Activated CD4-positive, alpha-beta T cell treated with anti-CD3 and anti-CD28 coated beads, Interleukin-2, amount 10 ng/mL, durations not matched to agents 7 days and 5 days (primary cell): ENCODE data around the gene BCL11A. TPM values are rescaled to one million over a fixed set of nuclear protein-coding genes. Genes with fewer than 3 reads are reported as not detected.
"Not testable (repeated sequence)": the region's sequence is repeated elsewhere in the genome, so short reads cannot be mapped to it uniquely, and the experiment has no call there.

Experiments used
- CTCF ChIA-PET: fragments of 350-600 bp; sonication (Branson Sonifier 250); formaldehyde crosslinking; loops from one replicate; lab custom pipeline; 2021; ENCODE audit warnings: antibody characterized with exemption; lab: Charles Lee
- POLR2A ChIA-PET: fragments of 350-600 bp; sonication (Branson Sonifier 250); formaldehyde crosslinking; loops from one replicate; lab custom pipeline; 2021; ENCODE audit warnings: antibody characterized with exemption; lab: Charles Lee
- DNase-seq: peaks from one replicate; pipeline ENCODE4 v3.0.0-alpha.2; 2020
- H3K27ac Mint-ChIP-seq: one replicate; pipeline ENCODE4 v1.8.0; 2021; ENCODE audit warnings: mild to moderate bottlenecking, moderate library complexity, mixed read lengths
- H3K27me3 Mint-ChIP-seq: one replicate; pipeline ENCODE4 v1.8.0; 2021; ENCODE audit warnings: mixed read lengths
- H3K36me3 Mint-ChIP-seq: one replicate; pipeline ENCODE4 v1.8.0; 2021; ENCODE audit warnings: low read depth, mixed read lengths
- H3K4me1 Mint-ChIP-seq: one replicate; pipeline ENCODE4 v1.8.0; 2021; ENCODE audit warnings: mixed read lengths
- H3K4me3 Mint-ChIP-seq: one replicate; pipeline ENCODE4 v1.8.0; 2021; ENCODE audit warnings: mild to moderate bottlenecking, moderate library complexity, mixed read lengths
- H3K9me3 Mint-ChIP-seq: one replicate; pipeline ENCODE4 v1.8.0; 2021; ENCODE audit warnings: mixed read lengths
- total RNA-seq, 2 experiments: library from RNA; stranded (reverse); gene quantifications; one replicate each; pipeline ENCODE4 v1.2.3, GENCODE V29; 2021

Gene BCL11A
- total RNA-seq, 2 experiments from 2014 or later, result 0.04 to 0.30 TPM

DNA sequence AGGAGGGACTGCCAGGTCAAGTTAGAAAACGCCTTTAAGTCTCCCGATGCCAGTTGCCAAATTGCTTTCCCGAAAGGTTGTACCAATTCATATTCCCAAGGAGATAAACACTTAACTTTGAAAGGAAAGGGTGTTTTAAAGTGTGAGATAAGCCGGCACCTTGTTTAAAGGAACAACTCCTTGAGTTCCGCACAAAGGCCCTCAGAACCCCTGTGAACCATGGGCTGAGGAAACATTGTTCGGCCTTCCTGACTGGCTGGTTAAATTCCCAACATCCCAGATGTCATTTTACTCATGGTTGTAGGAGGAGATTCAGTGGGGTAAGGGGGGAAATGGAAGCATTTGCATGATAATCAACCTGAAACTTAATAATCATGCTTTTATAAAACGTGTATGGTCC lies 126.6 kb downstream of the BCL11A start:
- Mint-ChIP-seq H3K36me3 (no peaks in the 10 kb centered on the region), H3K4me3 (no peak overlapping the region), H3K27me3 (no peaks in the 10 kb centered on the region), H3K4me1 (no peaks in the 10 kb centered on the region), H3K27ac (no peak overlapping the region), H3K9me3 (no peaks in the 10 kb centered on the region)
- CTCF ChIA-PET, result no interaction called here
- POLR2A ChIA-PET, result no interaction called here
- DNase-seq, result no peak

DNA sequence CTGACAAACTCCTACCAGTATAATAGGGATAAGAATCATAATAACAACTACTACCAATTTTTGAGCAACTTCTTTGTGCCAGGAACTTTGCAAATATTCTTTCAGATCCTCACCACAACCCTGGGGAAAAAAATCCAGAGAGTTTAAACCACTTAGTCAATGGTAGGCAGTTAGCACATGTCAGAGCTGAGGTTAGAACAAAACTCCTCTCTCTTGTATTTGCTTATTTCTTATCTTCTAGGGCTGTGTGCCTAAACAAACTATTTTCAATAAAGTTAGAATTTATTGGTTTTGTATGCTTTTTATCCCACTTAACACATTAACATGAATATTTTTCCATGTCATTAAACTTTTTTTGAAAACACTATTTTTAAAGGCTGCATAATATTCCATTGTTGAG lies 127.1 kb downstream of the BCL11A start:
- no peaks in the 10 kb centered on the region for H3K27me3 Mint-ChIP-seq
- H3K36me3 Mint-ChIP-seq, result no peaks in the 10 kb centered on the region
- H3K9me3 Mint-ChIP-seq, result no peaks in the 10 kb centered on the region
- no peak for DNase-seq
- CTCF ChIA-PET, result no interaction called here
- POLR2A ChIA-PET, result no interaction called here
- H3K4me3 Mint-ChIP-seq, result no peak overlapping the region
- H3K4me1 Mint-ChIP-seq, result no peaks in the 10 kb centered on the region
- no peak overlapping the region for H3K27ac Mint-ChIP-seq

DNA sequence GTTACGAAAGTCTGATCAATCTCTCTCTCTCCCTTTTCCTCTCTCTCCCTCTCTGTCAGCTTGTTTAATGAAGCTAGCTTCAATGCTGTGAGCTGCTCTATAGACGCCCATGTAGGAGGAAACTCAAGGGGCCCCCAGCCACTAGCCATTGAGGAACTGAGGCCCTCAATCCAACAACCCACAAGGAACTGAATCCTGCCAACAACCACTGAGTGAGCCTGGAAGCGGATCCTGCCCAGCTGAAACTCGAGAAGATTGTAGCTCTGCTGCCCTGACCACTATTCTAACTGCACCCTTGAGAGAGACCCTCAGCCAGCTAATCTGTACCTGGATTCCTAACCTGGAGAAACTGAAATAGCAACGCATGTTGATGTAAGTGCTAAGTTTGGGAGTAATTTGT lies 129.2 kb downstream of the BCL11A start:
- no peak for DNase-seq
- CTCF ChIA-PET, result no interaction called here
- Mint-ChIP-seq H3K9me3 (no peaks in the 10 kb centered on the region), H3K27me3 (no peaks in the 10 kb centered on the region), H3K4me3 (no peak overlapping the region), H3K36me3 (no peaks in the 10 kb centered on the region), H3K27ac (no peak overlapping the region), H3K4me1 (no peaks in the 10 kb centered on the region)
- POLR2A ChIA-PET, result no interaction called here

DNA sequence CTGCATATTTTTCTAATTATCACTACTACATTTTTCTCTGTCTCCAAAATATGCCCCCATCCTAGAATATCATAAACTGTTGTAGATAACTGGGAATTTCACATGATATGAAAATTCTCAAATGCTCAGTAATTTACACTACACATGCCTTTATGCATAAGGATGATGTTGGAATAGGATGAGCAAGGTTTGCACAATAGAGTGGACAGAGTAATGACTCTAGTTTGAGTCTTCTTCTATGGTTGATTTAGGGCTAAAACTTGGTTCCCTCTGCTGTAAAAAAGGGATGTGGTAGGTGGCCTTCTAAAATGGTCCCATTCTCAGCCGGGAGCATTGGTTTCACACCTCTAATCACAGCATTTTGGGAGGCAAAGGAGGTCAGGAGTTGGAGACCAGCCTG lies 129.9 kb downstream of the BCL11A start:
- H3K27ac Mint-ChIP-seq, result no peak overlapping the region
- CTCF ChIA-PET, result no interaction called here
- no peaks in the 10 kb centered on the region for H3K4me1 Mint-ChIP-seq
- H3K27me3 Mint-ChIP-seq, result no peaks in the 10 kb centered on the region
- no peak overlapping the region for H3K4me3 Mint-ChIP-seq
- no peak for DNase-seq
- H3K36me3 Mint-ChIP-seq, result no peaks in the 10 kb centered on the region
- POLR2A ChIA-PET, result no interaction called here
- no peaks in the 10 kb centered on the region for H3K9me3 Mint-ChIP-seq

DNA sequence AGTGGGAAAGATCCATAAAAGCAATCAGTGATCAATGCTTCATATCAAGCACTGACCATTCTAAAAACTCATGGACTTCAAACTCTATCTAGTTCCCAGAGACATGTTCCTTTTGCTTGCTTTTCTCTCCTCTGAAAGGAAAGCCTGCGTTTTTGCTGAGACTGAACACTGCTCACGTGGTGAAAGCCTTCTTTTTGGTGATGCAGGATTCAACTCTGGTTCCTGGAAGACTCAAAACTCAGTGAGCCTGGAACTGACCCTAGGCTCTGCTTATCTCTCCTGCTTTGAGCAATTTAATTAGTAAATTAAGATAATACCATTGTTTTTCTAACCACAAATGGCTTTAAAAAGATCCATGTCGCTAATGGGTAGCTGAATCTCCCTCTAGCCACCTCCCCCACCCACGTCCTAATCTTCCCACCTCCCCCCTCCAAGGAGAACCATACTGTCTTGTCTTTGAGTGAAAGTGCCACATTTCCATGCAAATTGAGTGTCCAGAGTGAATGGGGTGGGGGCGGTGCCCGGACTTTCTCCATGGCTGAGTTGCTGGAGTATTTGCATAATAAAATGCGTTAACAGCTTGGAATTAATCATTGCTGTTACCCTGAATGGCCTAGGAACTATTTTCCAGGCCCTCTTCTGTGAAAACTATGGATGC lies 130.5 kb downstream of the BCL11A start:
- H3K4me1 Mint-ChIP-seq, result no peaks in the 10 kb centered on the region
- no peaks in the 10 kb centered on the region for H3K27me3 Mint-ChIP-seq
- H3K36me3 Mint-ChIP-seq, result no peaks in the 10 kb centered on the region
- ChIA-PET CTCF (no interaction called here), POLR2A (no interaction called here)
- H3K9me3 Mint-ChIP-seq, result no peaks in the 10 kb centered on the region
- no peak for DNase-seq
- H3K27ac Mint-ChIP-seq, result no peak overlapping the region
- no peak overlapping the region for H3K4me3 Mint-ChIP-seq

DNA sequence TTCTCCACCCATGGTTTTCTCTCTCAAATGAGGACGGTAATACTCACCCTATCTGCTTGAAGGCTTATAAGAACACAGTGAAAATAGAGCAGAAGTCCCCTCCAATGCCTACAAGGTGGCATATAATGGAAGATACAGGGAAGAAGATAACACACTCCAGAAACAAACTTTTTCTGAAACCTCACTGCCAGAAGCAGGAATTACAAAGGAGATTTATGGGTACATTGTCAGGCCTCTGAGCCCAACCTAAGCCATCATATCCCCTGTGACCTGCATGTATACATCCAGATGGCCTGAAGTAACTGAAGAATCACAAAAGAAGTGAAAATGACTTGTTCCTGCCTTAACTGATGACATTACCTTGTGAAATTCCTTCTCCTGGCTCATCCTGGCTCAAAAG lies 136.2 kb downstream of the BCL11A start:
- H3K4me1 Mint-ChIP-seq, H3K9me3 Mint-ChIP-seq, H3K27ac Mint-ChIP-seq, CTCF ChIA-PET, POLR2A ChIA-PET, DNase-seq, H3K27me3 Mint-ChIP-seq, H3K36me3 Mint-ChIP-seq, H3K4me3 Mint-ChIP-seq: not testable (repeated sequence)

DNA sequence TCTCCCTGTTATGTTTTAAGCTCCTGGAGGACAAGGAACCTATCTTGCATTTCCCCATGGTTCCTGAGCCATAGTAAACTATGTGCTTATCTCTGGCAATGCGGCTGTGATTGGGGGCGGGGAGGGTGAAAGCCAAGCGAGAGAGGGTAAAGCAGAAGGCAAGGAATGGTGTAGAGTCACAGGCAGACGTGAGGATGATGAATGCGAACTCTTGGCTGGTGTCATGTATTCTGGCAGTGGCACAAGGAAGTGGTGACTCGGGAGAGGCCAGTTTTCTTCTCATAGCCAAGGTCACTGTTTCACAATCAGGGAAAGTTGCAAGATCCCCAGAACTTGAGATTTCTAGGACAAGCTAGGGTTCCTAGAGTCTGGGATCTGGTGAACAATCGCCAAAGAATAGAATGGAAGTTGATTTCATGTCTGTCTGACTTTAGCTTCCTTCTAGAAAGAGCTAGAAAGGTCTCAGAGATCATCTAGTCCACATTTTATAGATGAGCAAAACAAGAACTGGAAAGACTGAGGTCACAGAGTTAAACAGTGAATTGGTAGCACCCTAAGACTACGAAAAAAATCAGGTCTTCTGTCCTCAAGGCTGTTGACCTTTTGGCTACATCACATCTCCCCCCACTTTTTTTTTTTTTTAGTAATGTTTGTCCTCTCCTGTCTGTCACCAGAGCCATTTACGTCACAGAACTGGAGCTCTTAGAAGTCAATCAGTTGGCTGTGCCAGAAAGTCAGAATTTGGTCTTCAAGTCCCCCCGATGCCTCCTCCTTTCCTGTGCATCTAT lies 137.0 kb downstream of the BCL11A start:
- ChIA-PET POLR2A (no interaction called here), CTCF (no interaction called here)
- Mint-ChIP-seq H3K4me1 (peaks cover 6% of the 10 kb centered on the region), H3K4me3 (no peak overlapping the region), H3K9me3 (no peaks in the 10 kb centered on the region), H3K36me3 (no peaks in the 10 kb centered on the region), H3K27ac (no peak overlapping the region), H3K27me3 (peaks cover 10% of the 10 kb centered on the region)
- DNase-seq, result no peak

DNA sequence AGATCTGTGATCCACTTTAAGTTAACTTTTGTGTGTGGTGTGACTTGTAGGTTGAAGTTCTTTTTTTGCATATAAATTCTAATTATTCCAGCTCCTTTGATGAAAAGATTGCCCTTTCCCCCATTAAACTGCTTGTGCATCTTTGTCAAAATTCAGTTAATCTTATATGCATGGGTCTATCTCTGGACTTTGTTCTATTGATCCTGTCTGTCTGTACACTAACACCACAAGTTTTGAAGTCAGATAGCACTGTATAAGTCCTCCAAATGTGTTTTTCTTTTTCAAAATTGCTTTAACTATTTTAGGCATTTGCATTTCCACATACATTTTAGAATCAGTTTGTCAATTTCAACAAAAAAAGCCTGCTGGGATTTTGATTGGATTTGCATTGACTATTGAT lies 137.6 kb downstream of the BCL11A start:
- no peaks in the 10 kb centered on the region for H3K36me3 Mint-ChIP-seq
- H3K27ac Mint-ChIP-seq, result no peak overlapping the region
- POLR2A ChIA-PET, result no interaction called here
- no peak for DNase-seq
- H3K4me3 Mint-ChIP-seq, result no peak overlapping the region
- CTCF ChIA-PET, result no interaction called here
- H3K9me3 Mint-ChIP-seq, result no peaks in the 10 kb centered on the region
- H3K4me1 Mint-ChIP-seq, result peaks cover 9% of the 10 kb centered on the region
- H3K27me3 Mint-ChIP-seq, result peaks cover 10% of the 10 kb centered on the region

DNA sequence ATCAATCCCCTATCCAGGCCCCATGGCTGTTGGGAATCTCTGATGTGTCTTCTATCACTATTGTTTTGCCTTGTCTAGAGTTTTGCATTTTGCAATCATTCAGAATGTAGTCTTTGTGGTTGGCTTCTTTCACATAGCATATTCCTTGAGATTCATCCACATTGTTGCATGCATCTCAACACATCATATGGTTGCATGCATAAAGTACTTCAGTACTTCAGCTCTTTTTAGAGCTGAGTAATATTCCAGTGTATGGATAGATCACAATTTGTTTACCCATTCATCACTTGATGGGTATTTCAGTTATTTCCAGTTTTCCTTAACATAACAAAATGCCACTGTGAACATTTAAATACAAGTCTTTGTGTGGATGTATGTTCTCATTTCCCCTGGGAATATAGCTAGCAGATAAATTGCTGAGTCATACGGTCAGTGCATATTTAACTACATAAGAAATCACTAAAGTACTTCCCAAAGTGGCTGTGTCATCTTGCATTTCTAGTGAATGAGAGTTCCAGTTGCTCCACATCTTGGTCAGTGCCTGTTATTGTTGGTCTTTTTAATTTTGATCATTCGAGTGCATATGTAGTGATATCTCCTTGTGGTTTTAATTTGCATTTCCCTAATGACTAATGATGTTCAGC lies 138.8 kb downstream of the BCL11A start:
- POLR2A ChIA-PET, result no interaction called here
- H3K4me3 Mint-ChIP-seq, result no peak overlapping the region
- CTCF ChIA-PET, result no interaction called here
- DNase-seq, result no peak
- H3K27ac Mint-ChIP-seq, result no peak overlapping the region
- no peaks in the 10 kb centered on the region for H3K36me3 Mint-ChIP-seq
- peaks cover 9% of the 10 kb centered on the region for H3K4me1 Mint-ChIP-seq
- no peaks in the 10 kb centered on the region for H3K9me3 Mint-ChIP-seq
- H3K27me3 Mint-ChIP-seq, result peaks cover 10% of the 10 kb centered on the region

DNA sequence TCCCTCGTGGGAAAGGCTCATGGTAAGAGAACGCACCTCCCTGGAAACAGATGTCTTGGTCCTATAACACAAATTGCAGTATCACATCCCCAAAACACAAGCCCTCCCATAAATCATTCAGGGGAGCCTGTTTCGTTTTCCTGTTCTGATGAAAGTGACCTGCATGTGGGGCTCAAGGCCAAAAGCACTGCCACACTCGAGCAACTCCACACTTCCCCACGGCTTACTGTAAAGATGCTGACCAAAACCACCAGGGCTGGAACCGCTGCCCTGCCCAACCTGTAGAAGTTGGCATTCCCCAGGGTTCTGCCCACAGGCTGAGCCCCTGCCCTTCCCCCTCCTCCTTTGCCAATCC lies 139.7 kb downstream of the BCL11A start:
- ChIA-PET CTCF (no interaction called here), POLR2A (no interaction called here)
- H3K27me3 Mint-ChIP-seq, result peaks cover 13% of the 10 kb centered on the region
- no peak for DNase-seq
- H3K36me3 Mint-ChIP-seq, result no peaks in the 10 kb centered on the region
- H3K4me3 Mint-ChIP-seq, result no peak overlapping the region
- H3K27ac Mint-ChIP-seq, result no peak overlapping the region
- peaks cover 9% of the 10 kb centered on the region for H3K4me1 Mint-ChIP-seq
- H3K9me3 Mint-ChIP-seq, result no peaks in the 10 kb centered on the region

DNA sequence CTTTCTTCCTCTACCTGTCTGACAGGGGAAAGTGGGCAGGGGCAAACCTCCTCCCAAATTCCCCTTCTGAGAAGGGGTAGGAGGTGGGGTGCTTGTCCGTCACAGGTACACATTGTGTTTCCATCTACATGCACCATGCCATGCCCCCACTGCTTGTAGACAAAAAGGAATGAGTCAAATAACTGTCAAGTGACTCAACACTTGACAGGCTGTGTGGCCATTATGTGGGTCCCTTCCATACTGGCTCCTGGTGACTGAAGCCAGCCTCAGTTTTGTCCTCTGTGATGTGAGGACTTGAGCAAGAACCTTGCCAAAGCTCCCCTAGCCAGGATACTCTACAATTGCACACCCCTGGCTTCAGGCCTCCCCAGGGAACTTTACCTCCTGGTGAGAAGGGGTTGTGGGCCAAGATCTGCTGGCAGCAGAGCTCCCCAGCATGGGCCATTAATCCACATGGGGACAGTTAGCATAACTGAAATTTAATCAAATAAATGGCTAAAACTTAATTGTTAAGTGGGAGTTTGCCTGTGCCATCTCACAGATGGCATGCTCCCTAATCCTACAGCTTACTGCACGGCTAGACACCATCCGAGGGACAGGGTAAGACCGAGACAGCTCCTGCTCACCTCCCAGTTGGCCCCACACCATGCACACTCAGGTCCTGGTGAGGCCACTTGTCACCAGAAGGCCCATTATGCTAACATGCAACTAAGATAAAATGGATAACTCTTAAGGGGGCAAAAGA lies 140.2 kb downstream of the BCL11A start:
- no peak for DNase-seq
- Mint-ChIP-seq H3K27me3 (peaks cover 16% of the 10 kb centered on the region), H3K36me3 (no peaks in the 10 kb centered on the region), H3K4me1 (peaks cover 9% of the 10 kb centered on the region), H3K27ac (no peak overlapping the region), H3K9me3 (no peaks in the 10 kb centered on the region), H3K4me3 (no peak overlapping the region)
- ChIA-PET POLR2A (no interaction called here), CTCF (no interaction called here)

DNA sequence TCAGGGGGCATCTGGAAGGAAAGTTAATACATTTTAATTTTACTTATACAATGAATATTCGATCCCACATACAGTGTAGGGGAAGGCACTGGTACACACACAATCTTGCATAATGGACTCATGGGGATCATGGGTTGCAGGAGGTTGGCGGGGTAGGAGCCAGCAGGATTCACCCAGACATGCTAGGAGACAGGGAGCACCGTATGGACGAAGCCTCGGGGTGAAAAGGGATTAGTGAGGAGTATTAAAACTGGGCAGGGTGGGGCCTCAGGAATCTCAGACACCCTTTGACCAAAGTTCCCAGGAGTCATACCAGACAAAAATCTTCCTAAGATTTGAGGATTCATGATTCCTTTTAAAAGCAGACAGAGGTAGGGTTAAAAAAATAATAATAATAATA lies 140.8 kb downstream of the BCL11A start:
- Mint-ChIP-seq H3K27me3 (peaks cover 16% of the 10 kb centered on the region), H3K4me3 (no peak overlapping the region), H3K36me3 (no peaks in the 10 kb centered on the region), H3K9me3 (no peaks in the 10 kb centered on the region), H3K27ac (no peak overlapping the region), H3K4me1 (peaks cover 9% of the 10 kb centered on the region)
- ChIA-PET CTCF (no interaction called here), POLR2A (no interaction called here)
- no peak for DNase-seq

DNA sequence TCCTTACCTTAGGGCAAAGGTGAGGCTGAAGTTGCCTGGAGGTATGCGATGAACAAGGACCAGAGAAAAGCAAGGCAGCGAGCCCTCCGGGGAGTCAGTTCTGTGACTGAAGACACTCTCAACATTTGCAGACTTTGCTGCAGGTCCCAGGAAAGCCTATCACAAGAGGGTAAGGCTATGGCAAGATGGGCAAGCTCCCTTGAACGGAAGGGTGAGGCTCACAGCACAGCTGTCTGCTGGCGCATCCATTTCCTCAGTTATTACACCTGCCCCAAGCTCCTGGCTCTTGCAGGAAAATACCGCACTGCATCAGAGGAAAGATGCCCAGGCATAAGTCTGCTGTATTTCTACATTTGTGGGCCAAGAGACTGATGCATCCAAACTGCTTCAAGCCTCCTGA lies 141.4 kb downstream of the BCL11A start:
- ChIA-PET POLR2A (no interaction called here), CTCF (no interaction called here)
- no peaks in the 10 kb centered on the region for H3K9me3 Mint-ChIP-seq

More for the DNA sequence above, 141.4 kb downstream of the BCL11A start:
- Mint-ChIP-seq H3K4me1 (peaks cover 9% of the 10 kb centered on the region), H3K4me3 (no peak overlapping the region), H3K36me3 (no peaks in the 10 kb centered on the region), H3K27ac (no peak overlapping the region), H3K27me3 (peaks cover 18% of the 10 kb centered on the region)
- DNase-seq, result no peak
